ENCODE data around the gene HLA-E.
"Not testable (repeated sequence)": the region's sequence is repeated elsewhere in the genome, so short reads cannot be mapped to it uniquely, and the experiment has no call there.

Gene HLA-E

GRCh38 chr6:30481211-30481964, 7.9 kb upstream of the HLA-E start:
- no peak for DNase-seq (ENCODE audit: low spot score)

DNA sequence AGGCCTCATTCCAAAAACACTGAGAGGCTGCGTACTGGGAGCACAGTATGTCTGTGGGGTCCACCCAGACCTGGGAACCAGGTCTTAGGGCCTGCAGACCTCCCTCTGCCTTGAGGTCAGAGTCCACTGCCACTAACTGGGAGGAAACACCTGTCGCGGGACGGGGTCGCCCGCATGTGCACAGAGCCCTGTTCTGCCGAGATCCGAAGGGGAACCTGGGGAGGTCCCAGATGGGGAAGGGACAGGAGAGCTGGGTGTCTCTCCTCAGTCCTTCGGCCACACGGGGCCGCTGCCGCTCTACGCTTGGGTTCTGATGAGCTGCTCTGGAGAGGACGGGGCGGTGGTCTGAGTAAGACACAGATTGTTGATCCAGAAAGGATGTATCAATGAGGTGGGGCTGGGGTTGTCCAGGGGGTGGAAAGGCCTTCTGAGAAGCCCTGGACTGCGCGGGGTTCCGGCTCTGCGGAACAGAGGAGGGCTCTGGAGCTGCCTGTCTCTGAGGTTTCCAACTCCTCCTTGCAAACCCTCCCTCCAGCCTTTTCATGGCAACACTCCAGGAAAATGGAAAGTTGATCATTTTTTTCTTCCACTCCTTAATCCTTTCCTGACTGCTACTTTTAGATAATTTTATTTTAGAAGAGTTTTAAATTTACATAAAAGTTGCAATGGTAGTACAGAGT, 7.2 kb upstream of the HLA-E start:
- DNase-seq (ENCODE audit: low spot score) = not testable (repeated sequence)

DNA sequence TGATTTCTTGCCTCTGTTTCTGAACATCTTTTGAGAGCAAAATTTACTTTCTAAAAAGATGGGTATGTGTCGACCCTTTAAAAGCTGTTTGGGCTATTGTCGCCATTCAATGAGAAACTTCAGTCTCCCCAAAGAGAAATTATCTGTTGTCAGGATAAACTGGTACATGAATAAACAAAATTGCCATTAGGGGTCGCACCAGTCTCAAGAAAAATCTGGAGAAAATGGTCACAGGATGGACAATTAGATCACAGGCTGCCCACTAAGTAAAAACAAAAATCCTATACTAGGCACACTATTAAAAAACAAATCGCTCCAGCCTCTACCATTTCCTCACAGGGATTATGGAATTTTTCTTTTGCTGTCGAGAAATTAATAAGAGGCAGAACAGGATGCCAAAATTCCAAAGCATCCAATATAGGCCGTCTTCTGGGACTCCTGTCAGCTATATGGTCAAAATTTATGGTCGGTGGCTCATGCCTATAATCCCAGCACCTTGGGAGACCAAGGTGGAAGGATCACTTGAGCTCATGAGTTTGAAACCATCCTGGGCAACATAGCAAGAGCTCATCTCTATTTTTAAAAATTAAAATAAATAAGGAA, 5.5 kb upstream of the HLA-E start:
- peak; percentile 68 for DNase-seq (ENCODE audit: low spot score)

DNA sequence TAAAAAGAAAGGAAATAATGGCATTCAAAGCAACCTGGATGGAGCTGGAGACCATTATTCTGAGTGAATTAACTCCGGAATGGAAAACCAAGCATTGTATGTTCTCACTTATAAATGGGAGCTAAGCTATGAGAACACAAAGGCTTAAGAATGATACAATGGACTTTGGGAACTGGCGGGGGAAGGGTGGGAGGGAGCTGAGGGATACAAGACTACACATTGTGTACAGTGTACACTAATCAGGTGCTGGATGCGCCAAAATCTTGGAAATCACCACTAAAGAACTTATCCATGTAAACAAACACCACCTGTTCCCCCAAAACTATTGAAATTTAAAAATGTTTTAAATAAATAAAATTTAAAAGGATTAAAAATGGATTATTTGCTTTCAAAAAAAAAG, 4.1 kb upstream of the HLA-E start:
- DNase-seq (ENCODE audit: low spot score) = no peak

DNA sequence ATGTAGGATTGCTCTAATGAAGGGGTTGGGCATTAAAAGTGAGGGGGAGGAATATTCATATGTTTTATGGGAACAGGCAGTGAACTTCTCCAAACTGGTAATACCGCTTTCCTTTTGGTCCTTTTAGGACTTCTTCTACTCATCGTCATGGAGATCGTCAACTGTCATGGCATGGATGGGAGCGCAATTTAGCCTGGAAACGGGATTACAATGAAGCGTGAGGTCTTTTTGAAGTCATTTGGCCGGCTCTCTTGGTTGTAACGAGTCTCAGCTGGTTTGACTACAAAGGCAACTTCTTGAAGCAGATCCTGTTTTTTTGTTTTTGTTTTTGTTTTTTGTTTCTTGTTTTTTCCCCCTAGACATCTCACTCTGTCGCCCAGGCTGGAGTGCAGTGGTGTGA, 1.4 kb upstream of the HLA-E start:
- DNase-seq (ENCODE audit: low spot score) = no peak

DNA sequence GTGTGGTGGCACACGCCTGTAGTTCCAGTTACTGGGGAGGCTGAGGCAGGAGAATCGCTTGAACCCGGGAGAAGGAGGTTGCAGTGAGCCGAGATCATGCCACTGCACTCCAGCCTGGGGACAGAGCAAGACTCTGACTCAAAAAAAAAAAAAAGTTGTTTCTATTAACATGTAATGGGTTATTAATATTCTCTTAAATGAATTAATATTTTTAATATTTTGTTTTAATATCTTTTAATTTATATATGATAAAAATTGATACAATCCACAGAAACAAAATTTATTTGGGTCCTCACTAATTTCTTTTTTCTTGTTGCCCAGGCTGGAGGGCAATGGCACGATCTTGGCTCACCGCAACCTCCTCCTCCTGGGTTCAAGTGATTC, 620 bp upstream of the HLA-E start:
- DNase-seq (ENCODE audit: low spot score) = not testable (repeated sequence)

GRCh38 chr6:30490026-30490876, 942 bp downstream of the HLA-E start:
- DNase-seq (ENCODE audit: low spot score) = peak; percentile 73

- DNase-seq (ENCODE audit: low spot score) = not testable (repeated sequence)
These were observed 2.1 kb downstream of the HLA-E start for GRCh38 chr6:30491291-30491953.

DNA sequence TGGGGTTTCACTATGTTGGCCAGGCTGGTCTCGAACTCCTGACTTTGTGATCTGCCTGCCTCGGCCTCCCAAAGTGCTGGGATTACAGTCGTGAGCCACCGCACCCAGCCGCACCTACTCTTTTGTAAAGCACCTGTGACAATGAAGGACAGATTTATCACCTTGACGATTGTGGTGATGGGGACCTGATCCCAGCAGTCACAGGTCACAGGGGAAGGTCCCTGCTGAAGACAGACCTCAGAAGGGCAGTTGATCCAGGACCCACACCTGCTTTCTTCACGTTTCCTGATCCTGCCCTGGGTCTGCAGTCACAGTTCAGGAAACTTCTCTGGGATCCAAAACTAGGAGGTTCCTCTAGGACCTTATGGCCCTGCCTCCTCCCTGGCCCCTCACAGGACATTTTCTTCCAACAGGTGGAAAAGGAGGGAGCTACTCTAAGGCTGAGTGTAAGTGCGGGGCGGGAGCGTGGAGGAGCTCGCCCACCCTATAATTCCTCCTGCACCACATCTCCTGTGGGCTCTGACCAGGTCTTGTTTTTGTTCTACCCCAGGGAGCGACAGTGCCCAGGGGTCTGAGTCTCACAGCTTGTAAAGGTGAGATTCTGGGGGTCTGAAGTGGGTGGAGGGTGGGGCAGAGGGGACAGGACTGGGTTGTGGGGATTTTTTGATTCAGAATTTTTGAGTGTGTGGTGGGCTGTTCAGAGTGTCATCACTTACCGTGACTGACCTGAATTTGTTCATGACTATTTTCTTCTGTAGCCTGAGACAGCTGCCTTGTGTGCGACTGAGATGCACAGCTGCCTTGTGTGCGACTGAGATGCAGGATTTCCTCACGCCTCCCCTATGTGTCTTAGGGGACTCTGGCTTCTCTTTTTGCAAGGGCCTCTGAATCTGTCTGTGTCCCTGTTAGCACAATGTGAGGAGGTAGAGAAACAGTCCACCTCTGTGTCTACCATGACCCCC, 3.0 kb downstream of the HLA-E start:
- DNase-seq (ENCODE audit: low spot score) = no peak

DNA sequence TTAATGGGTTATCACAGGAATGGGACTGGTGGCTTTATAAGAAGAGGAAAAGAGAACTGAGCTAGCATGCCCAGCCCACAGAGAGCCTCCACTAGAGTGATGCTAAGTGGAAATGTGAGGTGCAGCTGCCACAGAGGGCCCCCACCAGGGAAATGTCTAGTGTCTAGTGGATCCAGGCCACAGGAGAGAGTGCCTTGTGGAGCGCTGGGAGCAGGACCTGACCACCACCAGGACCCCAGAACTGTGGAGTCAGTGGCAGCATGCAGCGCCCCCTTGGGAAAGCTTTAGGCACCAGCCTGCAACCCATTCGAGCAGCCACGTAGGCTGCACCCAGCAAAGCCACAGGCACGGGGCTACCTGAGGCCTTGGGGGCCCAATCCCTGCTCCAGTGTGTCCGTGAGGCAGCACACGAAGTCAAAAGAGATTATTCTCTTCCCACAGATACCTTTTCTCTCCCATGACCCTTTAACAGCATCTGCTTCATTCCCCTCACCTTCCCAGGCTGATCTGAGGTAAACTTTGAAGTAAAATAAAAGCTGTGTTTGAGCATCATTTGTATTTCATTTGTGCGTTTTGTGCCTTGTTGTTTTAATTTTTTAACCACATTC, 4.4 kb downstream of the HLA-E start:
- no peak for DNase-seq (ENCODE audit: low spot score)

GRCh38 chr6:30494291-30494861, 5.1 kb downstream of the HLA-E start:
- DNase-seq (ENCODE audit: low spot score) = no peak

GRCh38 chr6:30495060-30495459, 5.8 kb downstream of the HLA-E start:
- not testable (repeated sequence) for DNase-seq (ENCODE audit: low spot score)

GRCh38 chr6:30495993-30496392, 6.7 kb downstream of the HLA-E start:
- DNase-seq (ENCODE audit: low spot score) = no peak

DNA sequence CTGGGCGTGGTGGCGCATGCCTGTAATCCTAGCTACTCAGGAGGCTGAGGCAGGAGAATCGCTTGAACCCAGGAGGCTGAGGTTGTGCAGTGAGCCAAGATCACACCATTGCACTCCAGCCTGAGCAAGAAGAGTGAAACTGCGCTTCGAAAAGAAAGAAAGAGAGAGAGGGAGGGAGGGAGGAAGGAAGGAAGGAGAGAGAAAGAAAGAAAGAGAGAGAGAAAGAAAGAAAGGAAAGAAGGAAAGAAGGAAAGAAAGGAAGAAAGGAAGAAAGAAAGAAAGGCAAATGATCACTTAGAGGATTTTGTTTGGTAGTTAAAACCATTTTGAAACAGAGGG, 7.9 kb downstream of the HLA-E start:
- DNase-seq (ENCODE audit: low spot score) = not testable (repeated sequence)

DNA sequence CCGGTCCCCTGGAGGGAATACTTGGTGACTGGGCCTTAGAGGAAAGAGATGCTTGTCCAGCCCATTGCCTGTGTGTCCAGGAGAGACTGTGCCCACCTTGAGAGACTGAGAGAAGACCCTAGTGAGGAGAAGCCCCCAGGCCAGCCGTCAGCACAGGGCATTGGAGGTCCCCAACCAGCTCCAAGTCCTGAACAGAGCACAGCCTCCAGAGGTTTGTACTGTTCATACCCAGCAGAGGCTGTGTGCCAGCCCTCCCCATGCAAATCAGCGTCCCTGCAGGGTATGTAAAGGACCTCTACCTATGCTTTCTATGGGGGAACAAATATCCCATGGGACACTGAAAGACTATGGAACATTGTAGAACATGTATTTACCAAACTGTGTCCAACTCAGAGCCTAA, 8.4 kb downstream of the HLA-E start:
- no peak for DNase-seq (ENCODE audit: low spot score)

- not testable (repeated sequence) for DNase-seq (ENCODE audit: low spot score)
These were observed 9.4 kb downstream of the HLA-E start for GRCh38 chr6:30498705-30499104.

DNA sequence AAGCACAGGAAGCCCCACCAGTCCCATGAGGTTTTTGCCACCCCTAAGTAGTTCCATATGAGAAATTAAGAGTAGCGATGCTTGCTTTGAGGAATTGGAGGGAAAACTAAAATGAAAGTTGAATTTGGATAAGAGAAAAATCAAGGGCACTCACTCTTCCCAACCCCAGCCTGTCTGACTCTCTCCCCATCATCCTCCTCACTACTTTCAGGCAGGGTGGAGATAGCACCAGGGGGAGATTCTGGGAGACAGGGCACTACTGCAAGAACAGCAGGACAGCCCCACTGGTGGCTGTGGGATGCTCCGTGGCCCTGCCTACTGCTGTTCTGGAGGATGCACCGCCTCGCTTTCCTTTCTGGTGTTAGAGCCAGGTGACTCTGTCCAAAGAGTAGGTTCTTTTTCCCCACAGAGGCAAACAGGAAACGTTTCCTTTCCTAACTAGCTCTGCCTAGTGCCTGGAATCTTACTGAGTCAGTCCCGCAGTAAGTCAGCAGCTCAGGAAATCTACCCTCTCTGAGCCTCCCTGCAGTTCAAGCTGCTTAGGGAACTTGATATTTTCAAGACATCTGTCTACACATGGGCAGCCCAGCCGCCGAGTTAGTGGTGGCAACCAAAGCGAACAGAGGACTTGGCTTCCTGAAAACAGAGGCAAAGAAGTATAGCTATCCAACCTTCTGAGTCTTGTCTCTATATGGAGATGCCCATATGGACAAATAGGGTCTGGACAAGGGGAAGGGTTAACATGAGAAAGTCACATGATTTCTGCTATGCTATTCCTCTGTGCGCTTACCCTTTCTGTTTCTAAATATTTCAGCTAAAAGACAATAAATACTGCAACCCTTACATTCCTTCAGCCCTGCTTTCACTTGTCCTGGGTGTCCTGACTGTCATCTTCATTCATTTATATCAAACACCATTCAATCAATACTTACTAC, 11.4 kb downstream of the HLA-E start:
- DNase-seq (ENCODE audit: low spot score) = no peak

GRCh38 chr6:30507849-30508827, 18.8 kb downstream of the HLA-E start:
- no peak for DNase-seq (ENCODE audit: low spot score)

Measured in COLO829 (cell line).